GM12873 (cell line): ENCODE measurements around the gene WFIKKN1.

Source experiments
- TF ChIP-seq, protein P1 (sequence below): IDR thresholded peaks from 2 replicates; pipeline ENCODE4 v1.5.1; 2012; ENCODE audit warnings: low read depth, mild to moderate bottlenecking, moderate library complexity, low read length, control low read depth; ENCODE audit not compliant: insufficient read depth; ENCODE audit errors: missing control alignments

WFIKKN1 gene

DNA sequence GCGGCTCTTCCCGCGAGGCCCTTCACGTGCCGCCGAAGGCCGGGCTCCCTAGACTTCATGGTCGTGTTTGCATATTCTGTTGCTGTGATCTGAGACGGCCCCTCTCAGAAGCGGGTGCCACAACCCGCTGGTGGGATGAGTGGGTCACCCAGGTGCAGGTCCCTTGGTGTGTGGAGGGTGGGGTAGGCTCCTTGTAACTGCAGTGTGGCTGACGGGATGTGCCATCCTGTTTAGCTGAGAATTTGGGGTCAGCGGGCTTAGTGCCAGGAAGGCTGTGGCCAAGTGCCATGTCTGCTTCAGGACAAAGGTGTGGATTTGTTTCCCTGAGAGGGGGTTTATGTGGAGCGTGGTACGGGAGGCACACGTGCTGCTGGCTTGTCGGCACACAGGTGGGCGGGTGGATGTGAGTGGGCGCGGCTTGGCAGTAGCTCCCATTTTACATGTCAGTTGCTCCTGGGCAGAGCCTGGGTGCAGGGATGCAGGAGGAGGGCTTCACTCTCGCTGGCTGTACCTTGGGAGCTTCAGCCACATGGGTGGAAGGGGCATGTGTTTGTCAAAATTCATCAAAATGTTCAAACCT is 9.2 kb upstream of the WFIKKN1 start:
- TF ChIP-seq, protein P1, sequence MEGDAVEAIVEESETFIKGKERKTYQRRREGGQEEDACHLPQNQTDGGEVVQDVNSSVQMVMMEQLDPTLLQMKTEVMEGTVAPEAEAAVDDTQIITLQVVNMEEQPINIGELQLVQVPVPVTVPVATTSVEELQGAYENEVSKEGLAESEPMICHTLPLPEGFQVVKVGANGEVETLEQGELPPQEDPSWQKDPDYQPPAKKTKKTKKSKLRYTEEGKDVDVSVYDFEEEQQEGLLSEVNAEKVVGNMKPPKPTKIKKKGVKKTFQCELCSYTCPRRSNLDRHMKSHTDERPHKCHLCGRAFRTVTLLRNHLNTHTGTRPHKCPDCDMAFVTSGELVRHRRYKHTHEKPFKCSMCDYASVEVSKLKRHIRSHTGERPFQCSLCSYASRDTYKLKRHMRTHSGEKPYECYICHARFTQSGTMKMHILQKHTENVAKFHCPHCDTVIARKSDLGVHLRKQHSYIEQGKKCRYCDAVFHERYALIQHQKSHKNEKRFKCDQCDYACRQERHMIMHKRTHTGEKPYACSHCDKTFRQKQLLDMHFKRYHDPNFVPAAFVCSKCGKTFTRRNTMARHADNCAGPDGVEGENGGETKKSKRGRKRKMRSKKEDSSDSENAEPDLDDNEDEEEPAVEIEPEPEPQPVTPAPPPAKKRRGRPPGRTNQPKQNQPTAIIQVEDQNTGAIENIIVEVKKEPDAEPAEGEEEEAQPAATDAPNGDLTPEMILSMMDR = no peak

DNA sequence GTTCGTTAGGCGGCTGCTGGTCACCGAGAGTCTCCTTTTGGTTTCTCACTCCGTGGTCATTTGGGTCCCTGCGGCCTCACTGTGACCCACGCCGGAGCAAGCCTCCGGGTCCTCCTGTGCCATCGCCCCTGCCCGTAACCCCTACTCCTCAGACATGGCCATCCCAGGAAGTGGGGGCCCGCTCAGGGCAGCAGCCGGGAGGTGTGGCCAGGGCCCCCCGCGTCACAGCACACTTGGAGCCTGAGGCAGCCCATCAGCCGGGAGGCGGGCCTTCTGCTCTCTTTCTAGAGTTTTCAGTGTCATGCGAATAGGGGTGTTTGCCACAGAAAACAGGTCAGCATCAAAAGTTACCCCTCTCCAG is 7.9 kb upstream of the WFIKKN1 start:
- TF ChIP-seq, protein P1 = no peak

DNA sequence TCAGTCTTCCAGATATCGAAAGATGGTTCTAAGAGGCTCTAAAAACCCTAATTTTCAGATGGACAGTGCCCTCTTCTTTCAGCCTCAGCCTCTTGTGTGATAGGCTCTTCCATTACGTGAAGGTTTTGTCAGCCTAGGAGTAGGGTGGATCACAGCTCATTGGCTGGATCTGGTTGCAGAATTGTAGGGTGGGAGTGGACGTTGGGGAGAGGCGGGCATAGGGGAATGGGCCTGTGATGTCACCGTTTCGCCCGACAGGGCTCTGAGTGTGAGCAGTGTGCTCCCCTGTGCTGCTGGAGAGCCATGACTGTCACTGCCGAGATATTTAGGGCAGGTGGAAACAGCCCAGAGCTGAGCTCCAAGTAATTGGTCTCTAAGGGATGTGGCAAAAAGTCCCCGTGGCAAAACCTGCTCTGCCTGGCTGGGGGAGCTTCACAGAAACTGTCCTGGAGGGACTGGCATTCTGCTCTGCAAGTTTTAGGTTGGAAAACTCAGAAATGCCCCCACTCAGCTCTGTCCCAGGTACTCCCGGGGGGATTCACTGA is 6.2 kb upstream of the WFIKKN1 start:
- TF ChIP-seq, protein P1 = no peak

DNA sequence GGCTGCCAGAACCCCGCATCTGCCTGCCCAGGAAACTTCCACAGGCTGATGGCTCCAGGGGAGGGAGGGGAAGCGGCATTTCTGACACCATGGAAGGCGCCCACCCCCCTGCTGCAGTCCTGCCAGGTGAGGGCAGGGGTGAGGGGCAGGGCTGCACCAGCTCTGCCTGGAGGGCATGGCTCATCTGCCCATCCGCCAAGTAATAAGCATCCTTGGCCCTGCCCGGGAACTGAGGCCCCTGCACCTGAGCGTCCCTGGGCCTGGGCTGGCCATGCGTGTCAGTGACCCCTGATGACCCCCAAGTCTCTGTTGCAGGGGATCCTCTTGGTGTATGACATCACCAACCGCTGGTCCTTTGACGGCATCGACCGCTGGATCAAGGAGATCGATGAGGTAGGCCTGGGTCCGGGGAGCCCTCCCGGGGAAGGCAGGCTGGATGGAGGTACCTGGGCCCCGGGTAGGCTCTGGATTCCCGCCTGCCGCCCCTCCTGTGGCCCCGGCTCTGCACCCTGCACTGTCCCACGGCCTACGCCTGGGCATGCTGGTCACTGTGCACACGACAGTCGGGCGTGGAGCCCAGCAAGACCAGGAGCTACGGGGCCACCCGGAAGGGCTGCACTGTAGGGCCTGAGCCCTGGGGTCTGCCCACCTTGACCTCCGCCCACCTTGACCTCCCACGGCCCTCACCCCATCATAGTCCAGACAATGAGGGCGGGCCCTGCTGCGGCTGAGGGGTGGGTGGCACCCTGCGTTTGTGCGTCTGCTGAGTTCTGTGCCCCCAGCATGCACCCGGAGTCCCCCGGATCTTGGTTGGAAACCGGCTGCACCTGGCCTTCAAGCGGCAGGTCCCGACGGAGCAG is 5.4 kb upstream of the WFIKKN1 start:
- TF ChIP-seq, protein P1 = no peak

DNA sequence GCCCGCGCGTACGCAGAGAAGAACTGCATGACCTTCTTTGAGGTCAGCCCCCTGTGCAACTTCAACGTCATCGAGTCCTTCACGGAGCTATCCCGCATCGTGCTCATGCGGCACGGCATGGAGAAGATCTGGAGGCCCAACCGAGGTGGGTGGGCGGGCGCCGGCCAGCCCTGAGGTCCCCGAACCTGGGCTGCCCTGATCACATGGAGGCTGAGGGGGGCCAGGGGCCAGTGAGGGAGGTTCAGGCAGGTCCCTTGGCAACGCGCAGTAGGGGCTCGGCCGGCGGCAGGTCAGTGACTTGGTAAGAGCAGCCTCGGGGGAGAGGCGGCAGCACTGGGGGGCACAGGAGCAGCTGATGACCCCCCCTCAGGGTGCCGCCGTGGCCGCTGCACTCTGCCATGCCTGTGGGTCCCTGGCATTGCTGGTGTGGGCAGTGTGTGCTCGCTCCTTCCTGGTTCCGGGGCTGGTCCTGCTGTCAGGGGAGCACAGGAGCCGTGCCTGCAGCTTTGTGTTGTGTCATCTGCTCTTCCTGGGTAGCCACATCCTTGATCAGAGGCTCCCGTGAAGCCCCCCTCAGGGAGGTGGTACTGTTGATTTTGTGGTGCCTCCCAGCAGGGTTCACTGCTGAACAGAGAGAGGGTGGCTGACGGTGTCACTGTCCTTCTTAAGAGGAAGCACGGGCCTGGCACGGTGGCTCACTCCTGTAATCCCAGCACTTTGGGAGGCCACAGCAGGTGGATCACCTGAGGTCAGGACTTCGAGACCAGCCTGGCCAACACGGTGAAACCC is 4.6 kb upstream of the WFIKKN1 start:
- TF ChIP-seq, protein P1 = no peak

DNA sequence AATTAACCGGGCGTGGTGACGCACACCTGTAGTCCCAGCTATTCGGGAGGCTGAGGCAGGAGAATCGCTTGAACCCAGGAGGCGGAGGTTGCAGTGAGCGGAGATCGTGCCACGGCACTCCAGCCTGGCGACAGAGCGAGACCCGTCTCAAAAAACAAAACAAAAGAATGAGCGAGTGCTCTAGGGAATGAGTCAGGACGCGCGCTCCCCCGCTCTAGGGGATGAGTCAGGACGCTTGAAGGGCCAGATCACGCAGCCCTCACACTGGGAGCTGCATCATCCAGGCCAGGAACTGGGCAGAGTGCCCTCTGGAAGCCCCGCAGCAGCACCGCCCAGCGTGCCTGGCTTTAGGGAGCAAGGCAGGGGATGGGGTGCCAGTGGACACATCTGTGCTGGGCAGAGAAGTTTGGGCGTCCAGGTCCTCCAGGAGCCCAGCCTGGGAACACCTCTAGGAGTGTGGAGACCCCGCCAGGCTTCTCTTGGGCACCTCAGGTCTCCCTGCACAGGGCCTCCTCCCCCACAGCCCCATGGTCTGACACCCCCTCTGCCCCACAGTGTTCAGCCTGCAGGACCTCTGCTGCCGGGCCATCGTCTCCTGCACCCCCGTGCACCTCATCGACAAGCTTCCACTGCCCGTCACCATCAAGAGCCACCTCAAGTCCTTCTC is 3.9 kb upstream of the WFIKKN1 start:
- TF ChIP-seq, protein P1 = no peak
